HG03521 (cell line): ENCODE measurements around the gene FAM83D.

Experiments used
- ATAC-seq: cut with Tn5 transposase; IDR thresholded peaks from one replicate; pipeline ENCODE4 v1.9.1; 2021; ENCODE audit warnings: mild to moderate bottlenecking, moderate library complexity; ENCODE audit not compliant: unreplicated experiment

FAM83D gene

GRCh38 chr20:38997622-38998021, 71.4 kb downstream of the FAM83D start:
- ATAC-seq = peak; percentile 87

GRCh38 chr20:38999217-38999616, 73.0 kb downstream of the FAM83D start:
- ATAC-seq = no peak

GRCh38 chr20:38999965-39000910, 74.0 kb downstream of the FAM83D start:
- no peak for ATAC-seq
